BE2C (cell line): ENCODE results near the gene COL9A3.
"Not testable (repeated sequence)": the region's sequence is repeated elsewhere in the genome, so short reads cannot be mapped to it uniquely, and the experiment has no call there.

ENCODE experiments used
- DNase-seq: peaks from one replicate; pipeline ENCODE4 v3.0.0-alpha.2; 2020
- H3K27me3 ChIP-seq: fragments of 250-450 bp; sonication (Bioruptor Pico); 2 replicates; pipeline ENCODE4 v1.5.1; 2020; ENCODE audit warnings: mild to moderate bottlenecking
- H3K36me3 ChIP-seq: fragments of 250-450 bp; sonication (Bioruptor Pico); 2 replicates; pipeline ENCODE4 v1.5.1; 2020; ENCODE audit warnings: mild to moderate bottlenecking
- H3K4me1 ChIP-seq: fragments of 250-450 bp; sonication (Bioruptor Pico); 2 replicates; pipeline ENCODE4 v1.5.1; 2020
- H3K4me3 ChIP-seq: 2 replicates; pipeline ENCODE4 v1.5.1; 2011; ENCODE audit warnings: low read depth, low read length
- H3K9me3 ChIP-seq: fragments of 250-450 bp; sonication (Bioruptor Pico); 2 replicates; pipeline ENCODE4 v1.5.1; 2020
- TF ChIP-seq, protein P1 (sequence below): IDR thresholded peaks from 2 replicates; pipeline ENCODE4 v1.5.1; 2012; ENCODE audit warnings: mild to moderate bottlenecking, low read depth, low read length

The COL9A3 gene

DNA sequence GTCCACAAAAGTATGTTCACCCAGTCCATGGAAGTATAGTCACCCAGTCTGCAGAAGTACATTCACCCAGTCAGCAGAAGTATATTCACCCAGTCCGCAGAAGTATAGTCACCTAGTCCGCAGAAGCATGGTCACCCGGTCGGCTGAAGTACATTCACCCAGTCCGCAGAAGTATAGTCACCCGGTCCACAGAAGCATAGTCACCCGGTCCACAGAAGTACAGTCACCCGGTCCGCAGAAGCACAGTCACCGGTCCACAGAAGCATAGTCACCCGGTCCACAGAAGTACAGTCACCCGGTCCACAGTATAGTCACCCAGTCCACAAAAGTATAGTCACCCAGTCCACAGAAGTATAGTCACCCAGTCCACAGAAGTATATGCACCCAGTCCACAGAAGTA, 36.0 kb downstream of the COL9A3 start:
- TF ChIP-seq, protein P1, sequence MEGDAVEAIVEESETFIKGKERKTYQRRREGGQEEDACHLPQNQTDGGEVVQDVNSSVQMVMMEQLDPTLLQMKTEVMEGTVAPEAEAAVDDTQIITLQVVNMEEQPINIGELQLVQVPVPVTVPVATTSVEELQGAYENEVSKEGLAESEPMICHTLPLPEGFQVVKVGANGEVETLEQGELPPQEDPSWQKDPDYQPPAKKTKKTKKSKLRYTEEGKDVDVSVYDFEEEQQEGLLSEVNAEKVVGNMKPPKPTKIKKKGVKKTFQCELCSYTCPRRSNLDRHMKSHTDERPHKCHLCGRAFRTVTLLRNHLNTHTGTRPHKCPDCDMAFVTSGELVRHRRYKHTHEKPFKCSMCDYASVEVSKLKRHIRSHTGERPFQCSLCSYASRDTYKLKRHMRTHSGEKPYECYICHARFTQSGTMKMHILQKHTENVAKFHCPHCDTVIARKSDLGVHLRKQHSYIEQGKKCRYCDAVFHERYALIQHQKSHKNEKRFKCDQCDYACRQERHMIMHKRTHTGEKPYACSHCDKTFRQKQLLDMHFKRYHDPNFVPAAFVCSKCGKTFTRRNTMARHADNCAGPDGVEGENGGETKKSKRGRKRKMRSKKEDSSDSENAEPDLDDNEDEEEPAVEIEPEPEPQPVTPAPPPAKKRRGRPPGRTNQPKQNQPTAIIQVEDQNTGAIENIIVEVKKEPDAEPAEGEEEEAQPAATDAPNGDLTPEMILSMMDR = no peak
- H3K27me3 ChIP-seq = no peaks in the 10 kb centered on the region
- no peaks in the 10 kb centered on the region for H3K9me3 ChIP-seq
- no peak for DNase-seq
- H3K4me3 ChIP-seq = no peak overlapping the region
- H3K4me1 ChIP-seq = no peaks in the 10 kb centered on the region
- peaks cover 53% of the 10 kb centered on the region for H3K36me3 ChIP-seq

DNA sequence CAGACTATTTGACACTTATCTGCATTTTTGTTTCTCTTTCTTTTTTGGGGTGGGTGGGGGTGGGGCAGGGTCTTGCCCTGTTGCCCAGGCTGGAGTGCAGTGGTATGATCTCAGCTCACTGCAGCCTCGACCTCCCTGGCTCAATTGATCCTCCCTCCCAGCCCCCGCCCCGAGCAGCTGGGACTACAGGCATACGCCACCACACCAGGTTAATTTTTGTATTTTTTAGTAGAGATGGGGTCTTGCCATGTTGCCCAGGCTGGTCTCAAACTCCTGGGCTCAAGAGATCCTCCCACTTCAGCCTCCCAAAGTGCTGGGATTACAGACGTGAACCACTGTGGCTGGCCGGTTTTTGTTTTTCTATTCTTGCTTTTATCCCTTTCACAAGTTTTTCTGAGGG, 36.5 kb downstream of the COL9A3 start:
- not testable (repeated sequence) for H3K27me3 ChIP-seq, H3K9me3 ChIP-seq, DNase-seq, H3K4me1 ChIP-seq, H3K4me3 ChIP-seq
- peaks cover 53% of the 10 kb centered on the region for H3K36me3 ChIP-seq

DNA sequence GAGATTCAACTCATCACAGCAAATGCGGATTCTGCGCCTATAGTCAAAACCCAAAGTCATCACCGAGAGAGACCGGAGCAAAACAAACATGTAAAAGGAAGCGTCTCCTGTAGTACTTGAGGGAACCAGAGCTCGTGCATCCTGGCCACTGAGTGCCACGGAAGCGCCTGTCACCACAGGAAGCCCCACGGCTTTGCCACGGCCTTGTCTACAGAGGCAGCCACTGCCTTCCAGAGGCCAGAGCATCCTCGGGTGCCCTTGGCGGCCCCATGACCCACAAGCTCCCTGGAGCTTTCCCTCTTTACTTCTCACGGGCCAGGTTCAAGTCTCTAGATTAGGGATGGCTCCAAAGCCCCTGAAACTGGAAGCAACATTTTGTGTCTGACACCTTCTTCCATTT, 37.3 kb downstream of the COL9A3 start:
- no peaks in the 10 kb centered on the region for H3K27me3 ChIP-seq
- no peaks in the 10 kb centered on the region for H3K9me3 ChIP-seq
- peaks cover 1% of the 10 kb centered on the region for H3K4me1 ChIP-seq
- TF ChIP-seq, protein P1 = no peak
- no peak for DNase-seq
- peaks cover 56% of the 10 kb centered on the region for H3K36me3 ChIP-seq
- H3K4me3 ChIP-seq = no peak overlapping the region

DNA sequence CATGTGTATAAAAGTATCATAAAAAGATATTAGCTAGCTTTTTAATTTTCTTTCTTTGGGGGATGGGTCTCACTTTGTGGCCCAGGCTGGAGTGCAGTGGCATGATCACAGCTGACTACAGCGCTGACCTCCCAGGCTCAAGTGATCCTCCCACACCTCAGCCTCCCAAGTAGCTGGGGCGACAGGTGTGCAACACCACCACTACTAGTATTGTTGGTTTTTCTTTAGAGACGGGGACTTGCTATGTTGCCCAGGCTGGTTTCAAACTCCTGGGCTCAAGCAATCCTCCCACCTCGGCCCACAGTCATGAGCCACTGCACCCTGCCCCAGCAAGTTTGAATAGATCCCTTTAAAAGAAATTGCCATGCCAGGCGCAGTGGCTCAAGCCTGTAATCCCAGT, 38.3 kb downstream of the COL9A3 start:
- no peak overlapping the region for H3K4me3 ChIP-seq
- TF ChIP-seq, protein P1 = no peak
- peaks cover 59% of the 10 kb centered on the region for H3K36me3 ChIP-seq
- H3K9me3 ChIP-seq = no peaks in the 10 kb centered on the region
- no peak for DNase-seq
- peaks cover 7% of the 10 kb centered on the region for H3K4me1 ChIP-seq
- H3K27me3 ChIP-seq = no peaks in the 10 kb centered on the region

DNA sequence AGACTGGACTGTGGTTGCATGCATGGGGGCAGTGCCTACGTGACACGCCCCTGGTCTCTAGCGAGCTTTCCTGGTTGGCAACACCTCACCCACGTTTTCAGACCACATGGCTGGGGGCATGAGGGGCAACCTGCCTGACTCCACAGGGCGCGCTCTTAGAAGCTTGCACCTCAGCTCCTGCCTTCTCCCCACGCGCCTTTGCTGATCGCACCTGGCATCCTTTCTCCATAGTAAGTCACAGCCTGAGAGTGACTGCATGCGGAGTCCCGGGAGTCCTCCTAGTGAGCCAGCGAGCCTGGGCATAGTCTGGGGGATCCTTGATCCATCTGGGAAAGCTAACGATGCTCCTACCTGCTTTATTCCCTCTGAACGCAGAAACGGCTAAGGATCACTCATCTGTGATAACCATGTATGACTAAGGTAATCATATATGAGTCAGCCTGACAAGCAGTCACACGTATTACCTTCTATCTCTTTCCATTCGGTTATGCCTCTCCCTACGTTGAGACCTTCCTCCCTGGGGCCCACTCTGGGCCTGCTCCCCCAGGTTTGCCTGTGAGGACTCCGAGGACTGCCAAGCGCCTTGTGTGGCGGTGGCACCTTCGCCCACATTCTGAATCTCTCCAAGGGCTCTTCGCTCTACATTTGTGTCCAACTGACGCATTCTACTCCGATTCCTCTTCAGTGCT, 40.2 kb downstream of the COL9A3 start:
- peaks cover 11% of the 10 kb centered on the region for H3K4me1 ChIP-seq
- no peaks in the 10 kb centered on the region for H3K27me3 ChIP-seq
- H3K36me3 ChIP-seq = peaks cover 50% of the 10 kb centered on the region
- no peak for DNase-seq
- no peak overlapping the region for H3K4me3 ChIP-seq
- TF ChIP-seq, protein P1 = no peak
- H3K9me3 ChIP-seq = no peaks in the 10 kb centered on the region

DNA sequence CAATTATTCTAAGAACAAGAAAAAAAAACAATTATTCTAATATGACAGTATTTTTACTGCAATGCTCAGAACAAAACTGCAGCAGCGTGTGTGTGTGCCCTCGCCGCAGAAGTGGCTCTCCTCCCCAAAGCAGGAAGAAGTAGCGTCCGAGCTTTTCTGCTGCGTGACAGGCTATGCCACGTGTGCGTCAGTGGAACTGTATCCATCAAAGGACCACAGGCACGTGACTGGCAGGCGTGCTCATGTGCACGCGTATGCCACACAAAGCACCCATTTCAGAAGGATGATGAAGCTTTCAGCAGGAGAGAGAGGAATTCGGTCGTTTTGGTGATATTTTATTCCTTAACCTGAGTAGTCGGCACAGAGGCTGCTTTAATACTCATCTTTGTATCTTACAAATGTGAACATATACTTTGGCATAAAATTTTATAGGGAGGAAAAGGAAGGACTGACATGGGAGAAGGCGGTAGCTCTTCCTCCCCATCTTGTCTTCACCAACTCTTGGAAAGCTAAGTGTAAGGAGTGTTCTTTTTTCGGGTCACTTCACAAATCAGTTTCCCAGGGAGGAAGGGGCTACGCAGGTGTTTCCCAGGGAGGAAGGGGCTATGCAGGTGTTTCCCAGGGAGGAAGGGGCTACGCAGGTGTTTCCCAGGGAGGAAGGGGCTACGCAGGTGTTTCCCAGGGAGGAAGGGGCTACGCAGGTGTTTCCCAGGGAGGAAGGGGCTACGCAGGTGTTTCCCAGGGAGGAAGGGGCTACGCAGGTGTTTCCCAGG, 41.4 kb downstream of the COL9A3 start:
- Histone ChIP-seq H3K4me1 (peaks cover 13% of the 10 kb centered on the region), H3K27me3 (no peaks in the 10 kb centered on the region), H3K36me3 (peaks cover 43% of the 10 kb centered on the region), H3K9me3 (no peaks in the 10 kb centered on the region), H3K4me3 (no peak overlapping the region)
- no peak for DNase-seq
- TF ChIP-seq, protein P1 = no peak
